ENCODE measurements around the gene ANKRD33B. TPM values are rescaled to one million over a fixed set of nuclear protein-coding genes. Genes with fewer than 3 reads are reported as not detected.
"Not testable (repeated sequence)": the region's sequence is repeated elsewhere in the genome, so short reads cannot be mapped to it uniquely, and the experiment has no call there.

The ANKRD33B gene
- polyA plus RNA-seq, 1 experiment: 4.8 TPM

DNA sequence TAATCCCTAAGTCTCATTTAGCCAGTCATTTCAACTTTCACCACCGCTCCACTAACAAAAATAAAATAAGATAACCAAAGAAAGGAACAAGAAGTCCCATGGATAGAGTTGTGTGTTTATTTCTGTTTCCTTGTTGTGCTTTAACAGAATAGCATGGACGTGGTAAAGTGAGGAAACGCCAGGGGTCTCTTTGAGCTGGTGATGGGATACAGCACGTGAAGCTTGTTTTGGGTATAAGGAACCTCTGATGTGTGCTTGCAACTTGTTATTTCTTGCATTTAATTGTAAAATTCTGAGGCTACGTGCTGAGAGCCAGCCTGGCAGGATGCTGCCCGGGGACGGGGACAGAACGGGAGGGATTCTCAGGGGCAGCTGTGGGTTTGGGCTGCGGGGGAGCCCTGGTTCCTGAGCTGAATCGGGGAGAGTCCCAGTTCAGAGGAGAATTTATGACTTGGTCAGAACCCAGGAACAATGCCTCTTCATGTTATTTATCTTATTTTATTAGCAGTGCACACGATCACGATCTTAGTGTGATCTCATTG is 63.4 kb downstream of the ANKRD33B start:
- Histone ChIP-seq H3K9me3 (ENCODE audit: control insufficient read depth, insufficient read depth, low read length) (peaks cover under 1% of the 10 kb centered on the region; the same call in 1 of the 2 replicates), H3K27me3 (ENCODE audit: control insufficient read depth, insufficient read depth, low read length) (no peaks in the 10 kb centered on the region), H3K27ac (ENCODE audit: low read depth, low read length) (peak overlapping the region; percentile 68), H3K4me3 (ENCODE audit: low read depth, low read length) (peak overlapping the region; percentile 40)
- TF ChIP-seq, protein P1, sequence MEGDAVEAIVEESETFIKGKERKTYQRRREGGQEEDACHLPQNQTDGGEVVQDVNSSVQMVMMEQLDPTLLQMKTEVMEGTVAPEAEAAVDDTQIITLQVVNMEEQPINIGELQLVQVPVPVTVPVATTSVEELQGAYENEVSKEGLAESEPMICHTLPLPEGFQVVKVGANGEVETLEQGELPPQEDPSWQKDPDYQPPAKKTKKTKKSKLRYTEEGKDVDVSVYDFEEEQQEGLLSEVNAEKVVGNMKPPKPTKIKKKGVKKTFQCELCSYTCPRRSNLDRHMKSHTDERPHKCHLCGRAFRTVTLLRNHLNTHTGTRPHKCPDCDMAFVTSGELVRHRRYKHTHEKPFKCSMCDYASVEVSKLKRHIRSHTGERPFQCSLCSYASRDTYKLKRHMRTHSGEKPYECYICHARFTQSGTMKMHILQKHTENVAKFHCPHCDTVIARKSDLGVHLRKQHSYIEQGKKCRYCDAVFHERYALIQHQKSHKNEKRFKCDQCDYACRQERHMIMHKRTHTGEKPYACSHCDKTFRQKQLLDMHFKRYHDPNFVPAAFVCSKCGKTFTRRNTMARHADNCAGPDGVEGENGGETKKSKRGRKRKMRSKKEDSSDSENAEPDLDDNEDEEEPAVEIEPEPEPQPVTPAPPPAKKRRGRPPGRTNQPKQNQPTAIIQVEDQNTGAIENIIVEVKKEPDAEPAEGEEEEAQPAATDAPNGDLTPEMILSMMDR (IDR thresholded peaks at IDR 0.05; ENCODE audit: low read depth, low read length): no peak
- CTCF ChIA-PET: interaction anchor here (0.5 to 4.9 kb wide), 51 partner anchors 9 to 343 kb away, joined by 3 to 162 read pairs (median 4); no protein-coding TSS in a partner anchor
- no peak for DNase-seq (ENCODE audit: low read depth, low spot score)
- POLR2A ChIA-PET: interaction anchor here (0.6 to 2.5 kb wide), 7 partner anchors 20 to 173 kb away, joined by 3 to 16 read pairs (median 4); no protein-coding TSS in a partner anchor

DNA sequence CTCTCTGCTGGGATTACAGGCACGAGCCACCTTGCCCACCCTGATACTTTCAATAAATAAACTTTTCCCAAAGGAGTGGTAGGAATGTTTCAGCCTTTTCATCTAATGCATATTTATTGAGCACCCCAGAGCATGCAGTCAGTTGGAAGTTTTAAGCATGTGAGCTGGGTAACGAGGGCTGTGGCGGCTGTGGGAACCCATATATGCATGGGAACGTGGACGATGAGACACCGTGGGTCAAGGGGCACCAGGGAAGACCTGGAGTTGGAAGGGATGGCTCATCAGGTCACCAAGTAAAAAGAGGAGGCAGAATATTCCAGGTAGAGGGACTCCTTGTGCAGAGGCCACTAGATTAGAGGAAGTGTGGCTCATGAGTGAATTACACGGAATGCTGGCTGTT is 64.7 kb downstream of the ANKRD33B start:
- CTCF ChIA-PET: interaction anchor here (0.6 to 4.9 kb wide), 19 partner anchors 10 to 186 kb away, joined by 3 to 162 read pairs (median 10); no protein-coding TSS in a partner anchor
- Histone ChIP-seq H3K27me3 (ENCODE audit: control insufficient read depth, insufficient read depth, low read length) (no peaks in the 10 kb centered on the region), H3K9me3 (ENCODE audit: control insufficient read depth, insufficient read depth, low read length) (peaks cover 4% of the 10 kb centered on the region; the same call in 1 of the 2 replicates), H3K27ac (ENCODE audit: low read depth, low read length) (no peak overlapping the region), H3K4me3 (ENCODE audit: low read depth, low read length) (no peak overlapping the region)
- POLR2A ChIA-PET: interaction anchor here (2.5 kb wide), 1 partner anchor 174 kb away, joined by 16 read pairs; no protein-coding TSS in a partner anchor
- TF ChIP-seq, protein P1 (IDR thresholded peaks at IDR 0.05; ENCODE audit: low read depth, low read length): no peak
- no peak for DNase-seq (ENCODE audit: low read depth, low spot score)

DNA sequence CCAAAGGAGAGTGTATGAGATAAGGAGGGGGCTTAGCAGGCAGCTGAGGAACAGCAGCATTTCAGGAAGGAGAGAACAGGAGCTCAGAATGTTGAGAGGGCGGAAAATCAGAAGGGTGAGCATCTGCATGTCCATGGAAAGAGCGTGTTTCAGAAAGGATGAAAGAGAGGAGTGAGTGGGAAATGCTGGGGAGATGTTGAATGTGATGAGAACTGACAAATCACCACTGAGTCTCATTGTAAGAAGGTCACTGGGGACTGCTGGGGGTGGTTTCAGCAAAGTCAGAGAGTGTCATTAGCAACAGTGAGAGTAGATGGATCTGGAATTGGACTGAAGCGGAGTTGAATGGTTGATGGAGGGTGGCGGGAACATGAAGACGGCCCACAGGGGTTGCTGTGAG is 65.8 kb downstream of the ANKRD33B start:
- TF ChIP-seq, protein P1 (IDR thresholded peaks at IDR 0.05; ENCODE audit: low read depth, low read length): no peak
- CTCF ChIA-PET: interaction anchor here (1.3 to 4.9 kb wide), 5 partner anchors 14 to 175 kb away, joined by 4 to 162 read pairs (median 14); no protein-coding TSS in a partner anchor
- H3K27me3 ChIP-seq (ENCODE audit: control insufficient read depth, insufficient read depth, low read length): no peaks in the 10 kb centered on the region
- peaks cover 4% of the 10 kb centered on the region; the same call in 1 of the 2 replicates for H3K9me3 ChIP-seq (ENCODE audit: control insufficient read depth, insufficient read depth, low read length)
- H3K4me3 ChIP-seq (ENCODE audit: low read depth, low read length): no peak overlapping the region
- no peak overlapping the region for H3K27ac ChIP-seq (ENCODE audit: low read depth, low read length)
- POLR2A ChIA-PET: interaction anchor here (0.8 kb wide), 1 partner anchor 63 kb away, joined by 3 read pairs; no protein-coding TSS in a partner anchor
- no peak for DNase-seq (ENCODE audit: low read depth, low spot score)

DNA sequence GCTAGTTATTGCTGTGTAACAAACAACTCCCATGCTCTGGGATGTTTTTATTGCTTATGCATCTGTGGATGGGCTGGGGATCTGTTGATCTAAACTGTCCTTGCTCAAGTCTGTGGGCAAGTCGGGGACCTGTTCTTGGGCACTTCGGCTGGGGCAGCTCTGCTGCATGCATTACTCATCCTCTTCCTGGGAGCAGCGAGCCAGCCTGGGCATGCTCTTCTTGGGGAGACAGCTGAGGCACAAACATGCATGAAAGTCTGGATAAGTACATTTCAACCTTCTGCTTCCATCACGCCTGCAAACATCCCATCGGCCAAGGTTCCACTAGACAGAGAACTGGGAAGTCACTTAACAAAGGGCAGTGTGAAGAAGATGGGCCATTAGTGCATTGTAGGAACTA is 66.3 kb downstream of the ANKRD33B start:
- ChIA-PET POLR2A (no interaction called here), CTCF (interaction anchor here (3.9 to 4.9 kb wide), 2 partner anchors 22 to 176 kb away, joined by 28 to 162 read pairs; no protein-coding TSS in a partner anchor)
- Histone ChIP-seq H3K27me3 (ENCODE audit: control insufficient read depth, insufficient read depth, low read length) (no peaks in the 10 kb centered on the region), H3K4me3 (ENCODE audit: low read depth, low read length) (no peak overlapping the region), H3K27ac (ENCODE audit: low read depth, low read length) (no peak overlapping the region), H3K9me3 (ENCODE audit: control insufficient read depth, insufficient read depth, low read length) (peaks cover 4% of the 10 kb centered on the region; the same call in 1 of the 2 replicates)
- TF ChIP-seq, protein P1 (IDR thresholded peaks at IDR 0.05; ENCODE audit: low read depth, low read length): no peak
- no peak for DNase-seq (ENCODE audit: low read depth, low spot score)

DNA sequence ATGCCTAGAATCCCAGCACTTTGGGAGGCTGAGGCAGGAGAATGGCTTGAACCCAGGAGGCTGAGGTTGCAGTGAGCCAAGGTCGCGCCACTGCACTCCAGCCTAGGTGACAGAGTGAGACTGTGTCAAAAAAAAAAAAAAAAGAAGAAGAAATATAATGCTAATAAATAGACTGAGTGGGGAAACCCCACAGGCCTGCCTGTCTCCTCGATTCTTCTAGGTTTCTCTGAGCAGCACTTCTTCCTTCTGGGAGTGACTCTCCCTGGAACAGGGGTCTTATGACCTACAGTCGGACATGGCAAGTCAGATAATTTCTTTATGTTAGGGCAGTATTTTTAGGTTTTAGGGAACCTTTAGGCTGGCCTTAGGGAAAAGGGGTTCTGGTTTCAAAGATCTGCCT is 66.9 kb downstream of the ANKRD33B start:
- POLR2A ChIA-PET; H3K4me3 ChIP-seq (ENCODE audit: low read depth, low read length); H3K27me3 ChIP-seq (ENCODE audit: control insufficient read depth, insufficient read depth, low read length); H3K9me3 ChIP-seq (ENCODE audit: control insufficient read depth, insufficient read depth, low read length); DNase-seq (ENCODE audit: low read depth, low spot score); H3K27ac ChIP-seq (ENCODE audit: low read depth, low read length): not testable (repeated sequence)
- CTCF ChIA-PET: interaction anchor here (1.2 kb wide), 1 partner anchor 178 kb away, joined by 5 read pairs; no protein-coding TSS in a partner anchor

Measured in AG04450 (cell line).